ENCODE data around the gene GLYATL3. TPM values are rescaled to one million over a fixed set of nuclear protein-coding genes. Genes with fewer than 3 reads are reported as not detected.

The GLYATL3 gene
- polyA plus RNA-seq, 3 donors, result not detected

GRCh38 chr6:49530141-49530776 lies 30.5 kb downstream of the GLYATL3 start:
- no peaks in the 10 kb centered on the region for H4K20me1 ChIP-seq (ENCODE audit: insufficient read depth, low read length)
- no peak overlapping the region for H3K4me2 ChIP-seq (replicated peaks; ENCODE audit: extremely low read depth, low read length, poor library complexity, severe bottlenecking)
- no peak overlapping the region for H3K4me3 ChIP-seq (replicated peaks in 1 of 3; ENCODE audit: low read depth in 2 of 3, low read length in 3 of 3)
- intact Hi-C loops (cut with micrococcal nuclease), result loop anchor here in 1 of 2 donors (5.0 kb wide), 1 partner anchor 322 kb away; no protein-coding TSS in a partner anchor
- Mint-ChIP-seq H3K27me3 (ENCODE audit: low read depth in 3 of 3) (peaks cover 1 to 6% (median 2%) of the 10 kb centered on the region in 3 donors), H3K36me3 (no peaks in the 10 kb centered on the region), H3K4me3 (no peak overlapping the region), H3K9me3 (no peaks in the 10 kb centered on the region), H3K27ac (no peak overlapping the region), H3K4me1 (peaks cover 2% of the 10 kb centered on the region)
- no peaks in the 10 kb centered on the region for H3K36me3 ChIP-seq (replicated peaks in 1 of 2; ENCODE audit: control insufficient read depth in 1 of 2, insufficient read depth in 2 of 2, low read length in 2 of 2)
- no peaks in the 10 kb centered on the region for H3K27me3 ChIP-seq (ENCODE audit: control insufficient read depth in 2 of 2, insufficient read depth in 2 of 2, low read length in 2 of 2)
- no peak overlapping the region for H3K9ac ChIP-seq (ENCODE audit: insufficient read depth, low read length, poor library complexity, severe bottlenecking)
- H3K9me3 ChIP-seq (replicated peaks in 1 of 2; ENCODE audit: control insufficient read depth in 1 of 2, insufficient read depth in 1 of 2, low read length in 2 of 2), result no peaks in the 10 kb centered on the region
- WGBS (ENCODE audit: insufficient coverage), result no CpG with 5 or more reads among the region's 2 CpGs
- H3K27ac ChIP-seq (ENCODE audit: low read depth in 1 of 2, low read length in 2 of 2), result no peak overlapping the region
- no peaks in the 10 kb centered on the region for H3K4me1 ChIP-seq (ENCODE audit: control insufficient read depth in 1 of 2, insufficient read depth in 2 of 2, low read length in 2 of 2)
- no peak for DNase-seq
- no peaks in the 10 kb centered on the region for H3K79me2 ChIP-seq (ENCODE audit: insufficient read depth, low read length)
- TF ChIP-seq CTCF (IDR thresholded peaks at IDR 0.05), result no peak
- H2AFZ ChIP-seq (ENCODE audit: insufficient read depth, low read depth, low read length, poor library complexity, severe bottlenecking), result no peak overlapping the region

GRCh38 chr6:49531774-49532569 lies 32.2 kb downstream of the GLYATL3 start:
- intact Hi-C loops (cut with micrococcal nuclease), result loop anchor here in 1 of 2 donors (5.0 kb wide), 1 partner anchor 320 kb away; no protein-coding TSS in a partner anchor
- Mint-ChIP-seq H3K36me3 (no peaks in the 10 kb centered on the region), H3K27ac (no peak overlapping the region), H3K9me3 (no peaks in the 10 kb centered on the region), H3K4me1 (peaks cover 2% of the 10 kb centered on the region), H3K4me3 (peak overlapping the region in 1 of 2 donors; percentile 56), H3K27me3 (ENCODE audit: low read depth in 3 of 3) (peaks cover 1 to 6% (median 2%) of the 10 kb centered on the region in 3 donors)
- Histone ChIP-seq H3K9ac (ENCODE audit: insufficient read depth, low read length, poor library complexity, severe bottlenecking) (no peak overlapping the region), H3K79me2 (ENCODE audit: insufficient read depth, low read length) (no peaks in the 10 kb centered on the region), H3K27me3 (ENCODE audit: control insufficient read depth in 2 of 2, insufficient read depth in 2 of 2, low read length in 2 of 2) (no peaks in the 10 kb centered on the region), H3K27ac (ENCODE audit: low read depth in 1 of 2, low read length in 2 of 2) (no peak overlapping the region), H4K20me1 (ENCODE audit: insufficient read depth, low read length) (no peaks in the 10 kb centered on the region), H3K4me3 (replicated peaks in 1 of 3; ENCODE audit: low read depth in 2 of 3, low read length in 3 of 3) (no peak overlapping the region), H3K4me2 (replicated peaks; ENCODE audit: extremely low read depth, low read length, poor library complexity, severe bottlenecking) (no peak overlapping the region), H3K9me3 (replicated peaks in 1 of 2; ENCODE audit: control insufficient read depth in 1 of 2, insufficient read depth in 1 of 2, low read length in 2 of 2) (no peaks in the 10 kb centered on the region), H2AFZ (ENCODE audit: insufficient read depth, low read depth, low read length, poor library complexity, severe bottlenecking) (no peak overlapping the region), H3K4me1 (ENCODE audit: control insufficient read depth in 1 of 2, insufficient read depth in 2 of 2, low read length in 2 of 2) (no peaks in the 10 kb centered on the region), H3K36me3 (replicated peaks in 1 of 2; ENCODE audit: control insufficient read depth in 1 of 2, insufficient read depth in 2 of 2, low read length in 2 of 2) (no peaks in the 10 kb centered on the region)
- WGBS (ENCODE audit: insufficient coverage), result no CpG with 5 or more reads among the region's 3 CpGs
- DNase-seq, result peak in 2 of 3 donors; percentile 8 to 29
- peak; percentile 80 for TF ChIP-seq CTCF (IDR thresholded peaks at IDR 0.05)

Measured in CD14-positive monocyte (primary cell).